Right lung (tissue), 5 donors: ENCODE data around the gene NOXA1. TPM values are rescaled to one million over a fixed set of nuclear protein-coding genes. Genes with fewer than 3 reads are reported as not detected.
"Not testable (repeated sequence)": the region's sequence is repeated elsewhere in the genome, so short reads cannot be mapped to it uniquely, and the experiment has no call there.

ENCODE experiments used
- DNase-seq, 2 donors: peaks; one replicate each; pipeline ENCODE4 v3.0.0-alpha.2; 2013
- polyA plus RNA-seq, 5 donors: library from polyadenylated mRNA; unstranded; fragments of 120-200 nt; gene quantifications; one replicate each; pipeline versions ENCODE4 v1.2.1 to v1.2.3, GENCODE V29; 2013; ENCODE audit warnings: inconsistent platforms in 1 of 5, low replicate concordance in 1 of 5; ENCODE audit not compliant: insufficient read length in 5 of 5, insufficient read depth in 1 of 5

NOXA1 gene
- polyA plus RNA-seq, 5 donors, result 3.9 to 8.4 (median 6.9) TPM

GRCh38 chr9:137462986-137463930 lies 40.1 kb downstream of the NOXA1 start:
- DNase-seq, result no peak

GRCh38 chr9:137463931-137464290 lies 40.7 kb downstream of the NOXA1 start:
- no peak for DNase-seq

DNA sequence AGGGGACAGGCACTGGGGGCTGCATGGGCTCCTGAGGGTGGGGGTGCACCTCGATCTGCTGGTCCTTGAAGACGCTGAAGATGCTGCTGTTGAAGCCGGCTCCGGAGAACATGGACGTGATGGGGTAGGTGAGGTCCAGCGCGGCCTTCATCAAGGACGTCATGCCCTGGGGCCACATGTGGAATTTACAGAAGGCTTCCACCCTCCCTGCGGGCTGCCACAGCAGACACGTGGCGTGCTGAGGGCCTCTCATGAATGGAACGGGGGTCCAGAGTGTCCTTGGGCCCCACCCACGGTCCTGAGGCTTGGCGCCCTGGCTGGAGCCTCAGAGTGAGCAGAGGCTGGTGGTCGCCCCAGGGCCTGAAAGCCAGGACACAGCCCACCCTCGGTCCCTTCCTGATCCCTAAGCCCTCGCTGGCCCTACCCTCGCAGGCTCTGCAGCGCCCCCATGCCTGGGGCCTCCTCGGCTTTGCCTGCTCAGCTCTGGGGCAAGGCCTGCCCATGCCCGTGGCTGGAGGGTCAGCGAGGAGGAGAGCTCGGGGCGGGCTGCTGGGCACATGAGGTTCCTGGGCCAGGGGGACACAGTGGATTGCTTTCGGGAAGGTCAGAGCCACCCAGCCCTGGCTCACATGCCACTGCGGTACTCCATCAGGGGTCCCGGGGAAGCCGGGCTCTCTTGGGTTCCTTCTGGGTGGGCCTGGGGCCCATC lies 41.3 kb downstream of the NOXA1 start:
- DNase-seq, result no peak

GRCh38 chr9:137465000-137465719 lies 42.0 kb downstream of the NOXA1 start:
- no peak for DNase-seq

GRCh38 chr9:137465720-137466388 lies 42.7 kb downstream of the NOXA1 start:
- no peak for DNase-seq

- DNase-seq, result not testable (repeated sequence)
Observed at GRCh38 chr9:137466389-137467085, 43.3 kb downstream of the NOXA1 start.

- DNase-seq, result no peak
Observed at GRCh38 chr9:137467161-137467581, 44.0 kb downstream of the NOXA1 start.

DNA sequence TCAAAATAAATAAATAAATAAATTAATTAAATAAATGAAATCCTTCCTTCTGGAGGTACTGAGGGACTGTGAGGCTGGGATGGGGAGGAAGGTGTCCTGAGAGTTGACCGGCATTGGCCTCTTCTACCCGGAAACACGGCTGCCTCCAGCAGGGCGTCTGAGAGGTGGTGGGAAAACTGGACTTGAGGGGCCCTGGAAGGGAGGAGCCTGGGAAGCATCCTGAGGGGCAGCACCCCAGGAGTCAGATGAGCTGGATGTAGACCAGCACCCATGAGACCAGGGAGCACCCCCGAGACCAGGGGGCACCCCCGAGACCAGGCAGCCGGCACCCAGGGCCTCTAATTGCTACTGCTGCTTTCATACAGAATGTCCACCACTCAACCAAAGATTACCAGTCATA lies 44.7 kb downstream of the NOXA1 start:
- no peak for DNase-seq

- DNase-seq, result no peak
Observed at GRCh38 chr9:137470785-137471184, 47.6 kb downstream of the NOXA1 start.

DNA sequence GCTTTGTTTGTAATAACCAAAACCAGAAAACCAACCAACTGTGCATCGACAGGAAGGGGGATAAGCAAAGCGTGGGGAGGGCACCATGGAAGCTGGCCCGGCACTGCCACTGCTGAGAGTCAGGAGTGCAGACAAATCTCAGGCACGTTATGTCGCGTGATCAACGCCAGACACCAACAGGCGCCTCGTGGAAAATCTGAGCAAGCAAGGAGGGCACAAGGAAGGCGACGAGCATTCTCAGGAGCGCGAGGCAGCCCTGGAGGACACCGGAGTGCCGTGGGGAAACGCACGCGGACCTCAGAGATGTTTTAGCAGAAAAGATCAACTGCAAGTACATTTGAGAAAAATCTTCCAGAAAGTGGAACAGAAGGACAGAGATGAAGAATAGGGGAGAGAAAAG lies 51.1 kb downstream of the NOXA1 start:
- DNase-seq, result no peak

- no peak for DNase-seq
Observed at GRCh38 chr9:137475666-137476065, 52.5 kb downstream of the NOXA1 start.

DNA sequence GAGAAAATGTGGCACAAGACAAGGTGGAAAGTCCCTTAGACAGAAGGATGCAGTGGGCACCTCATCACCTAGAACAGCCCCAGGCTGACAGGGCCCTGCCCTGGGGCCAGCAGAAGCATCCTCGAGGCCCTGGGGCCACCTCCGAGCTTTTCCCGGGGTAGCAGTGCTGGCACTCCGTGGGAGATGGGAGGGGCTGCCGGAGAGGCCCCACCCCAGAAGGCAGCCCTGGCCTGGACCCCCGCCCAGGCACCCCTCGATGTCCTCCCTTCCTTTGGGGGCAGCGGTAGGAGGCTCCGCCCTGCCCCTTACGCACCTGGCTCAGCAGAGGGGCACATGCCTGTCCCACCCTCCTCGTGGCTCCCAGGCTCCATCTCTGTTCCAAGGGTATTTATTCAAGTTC lies 53.7 kb downstream of the NOXA1 start:
- no peak for DNase-seq

DNA sequence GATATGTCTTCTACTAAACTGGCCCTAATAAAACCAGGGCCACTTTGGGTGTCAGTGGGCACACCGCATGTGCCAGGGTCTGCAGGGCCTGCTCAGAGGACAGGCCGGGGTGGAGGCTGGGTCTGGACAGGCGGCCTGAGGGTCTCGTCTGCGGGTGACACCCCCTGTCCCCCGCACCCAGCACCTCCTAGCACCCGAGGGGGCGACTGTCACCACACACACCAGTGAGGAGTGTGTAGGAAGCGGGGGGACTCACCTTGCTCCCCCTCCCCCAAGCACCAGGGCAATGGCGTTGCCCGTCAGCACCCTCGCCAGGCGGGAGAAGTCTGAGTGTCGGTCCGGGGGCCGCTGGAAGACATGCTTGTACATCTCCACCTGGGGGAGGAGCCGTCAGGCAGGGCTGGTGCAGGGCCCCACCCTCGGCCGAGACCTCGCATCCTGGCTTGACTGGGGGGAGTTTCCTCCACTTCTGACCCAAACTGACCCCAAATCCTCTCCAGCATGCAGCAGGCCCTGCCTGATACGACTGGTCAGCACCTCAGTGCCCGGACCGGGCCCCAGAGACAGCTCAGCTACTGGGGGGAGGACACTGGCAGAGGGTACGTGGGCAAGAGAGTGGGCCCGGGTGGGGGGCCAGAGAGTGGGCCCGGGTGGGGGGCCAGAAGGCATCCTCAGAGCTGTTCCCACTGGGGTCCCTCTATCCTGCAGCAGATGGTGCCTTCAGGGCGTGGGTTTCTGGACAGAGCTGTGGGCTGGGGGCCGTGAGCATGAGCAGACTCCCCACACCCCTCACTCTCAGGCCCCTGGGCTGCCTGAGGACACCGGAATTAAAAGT lies 54.8 kb downstream of the NOXA1 start:
- no peak for DNase-seq

GRCh38 chr9:137478613-137478961 lies 55.4 kb downstream of the NOXA1 start:
- DNase-seq, result no peak

DNA sequence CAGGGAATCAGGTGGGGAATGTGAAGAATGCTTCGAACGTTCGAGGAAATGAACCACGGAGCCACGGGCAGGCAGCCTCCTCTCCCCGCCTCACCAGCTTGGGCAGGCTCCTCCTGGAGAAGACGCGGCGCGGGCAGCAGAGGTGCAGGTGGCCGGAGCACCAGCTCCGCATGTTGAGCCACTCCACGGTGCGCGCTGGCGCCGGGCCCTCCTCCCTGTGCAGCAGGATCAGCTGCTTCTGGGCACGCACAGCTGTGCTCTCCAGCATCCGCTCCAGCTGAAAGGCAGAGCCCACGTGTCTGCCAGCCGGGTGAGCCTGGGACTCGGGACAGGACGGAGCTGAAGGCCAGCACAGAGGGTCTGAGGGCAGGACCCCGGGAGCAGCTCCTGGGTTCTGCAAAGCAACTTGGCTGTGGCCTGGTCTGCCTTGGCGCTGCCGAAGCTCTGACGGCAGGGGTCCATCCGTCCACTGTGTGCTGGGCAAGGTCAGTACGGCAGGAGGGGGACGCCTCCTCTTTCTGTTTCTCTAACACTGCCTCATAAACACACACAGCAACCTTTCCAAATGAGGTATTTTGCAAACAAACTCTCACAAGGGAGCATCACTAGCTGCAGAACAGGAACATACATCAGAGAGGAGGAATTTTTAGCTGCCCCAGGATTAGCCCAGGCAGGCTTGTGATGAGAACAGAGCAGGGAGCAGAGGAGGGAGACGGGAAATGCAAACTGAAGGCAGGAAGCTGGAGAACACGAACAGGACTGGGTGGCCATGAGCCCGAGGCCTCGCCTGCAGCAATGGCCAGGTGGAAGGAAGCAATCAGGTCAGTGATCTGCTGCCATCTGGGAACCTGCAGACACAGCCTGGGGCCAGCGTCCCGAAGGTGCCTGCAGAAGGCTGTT lies 56.0 kb downstream of the NOXA1 start:
- DNase-seq, result no peak

DNA sequence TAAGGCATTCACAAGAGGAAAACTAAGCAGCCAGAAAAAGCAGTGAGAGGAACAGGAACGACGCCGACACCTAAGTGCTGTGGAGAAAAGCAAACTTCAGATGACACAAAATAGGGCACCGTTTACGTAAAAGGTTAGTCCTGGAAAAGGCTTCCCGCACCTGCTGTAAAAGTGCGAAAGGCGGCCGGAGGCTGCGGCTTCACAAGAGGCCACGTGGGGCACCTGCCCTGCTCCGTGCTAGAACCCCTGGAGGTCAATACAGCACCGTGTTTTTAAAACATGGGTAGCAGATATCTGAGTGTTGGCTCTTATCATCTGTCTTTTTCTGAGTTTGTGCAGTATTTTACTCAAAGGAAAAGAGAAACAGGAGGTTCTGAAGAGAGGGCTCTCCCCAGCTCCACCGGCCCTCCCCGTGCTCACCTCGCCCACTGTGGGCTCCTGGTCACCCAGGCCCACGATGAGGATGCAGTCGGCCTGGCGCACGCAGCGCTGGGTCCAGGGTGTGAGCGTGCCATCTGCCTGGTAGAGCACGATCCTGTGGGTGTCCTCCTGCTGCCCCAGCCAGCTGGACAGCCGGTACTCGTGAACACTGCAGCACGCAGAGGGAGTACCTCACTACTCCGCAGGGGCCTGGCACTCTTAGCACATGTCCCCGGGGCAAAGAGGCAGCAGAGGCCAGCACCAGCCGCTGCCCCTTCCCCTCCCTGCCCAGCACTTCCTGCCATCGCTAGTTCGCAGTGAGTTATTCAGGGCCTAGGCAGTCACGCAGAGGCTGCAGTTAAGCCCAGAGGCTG lies 56.9 kb downstream of the NOXA1 start:
- no peak for DNase-seq

DNA sequence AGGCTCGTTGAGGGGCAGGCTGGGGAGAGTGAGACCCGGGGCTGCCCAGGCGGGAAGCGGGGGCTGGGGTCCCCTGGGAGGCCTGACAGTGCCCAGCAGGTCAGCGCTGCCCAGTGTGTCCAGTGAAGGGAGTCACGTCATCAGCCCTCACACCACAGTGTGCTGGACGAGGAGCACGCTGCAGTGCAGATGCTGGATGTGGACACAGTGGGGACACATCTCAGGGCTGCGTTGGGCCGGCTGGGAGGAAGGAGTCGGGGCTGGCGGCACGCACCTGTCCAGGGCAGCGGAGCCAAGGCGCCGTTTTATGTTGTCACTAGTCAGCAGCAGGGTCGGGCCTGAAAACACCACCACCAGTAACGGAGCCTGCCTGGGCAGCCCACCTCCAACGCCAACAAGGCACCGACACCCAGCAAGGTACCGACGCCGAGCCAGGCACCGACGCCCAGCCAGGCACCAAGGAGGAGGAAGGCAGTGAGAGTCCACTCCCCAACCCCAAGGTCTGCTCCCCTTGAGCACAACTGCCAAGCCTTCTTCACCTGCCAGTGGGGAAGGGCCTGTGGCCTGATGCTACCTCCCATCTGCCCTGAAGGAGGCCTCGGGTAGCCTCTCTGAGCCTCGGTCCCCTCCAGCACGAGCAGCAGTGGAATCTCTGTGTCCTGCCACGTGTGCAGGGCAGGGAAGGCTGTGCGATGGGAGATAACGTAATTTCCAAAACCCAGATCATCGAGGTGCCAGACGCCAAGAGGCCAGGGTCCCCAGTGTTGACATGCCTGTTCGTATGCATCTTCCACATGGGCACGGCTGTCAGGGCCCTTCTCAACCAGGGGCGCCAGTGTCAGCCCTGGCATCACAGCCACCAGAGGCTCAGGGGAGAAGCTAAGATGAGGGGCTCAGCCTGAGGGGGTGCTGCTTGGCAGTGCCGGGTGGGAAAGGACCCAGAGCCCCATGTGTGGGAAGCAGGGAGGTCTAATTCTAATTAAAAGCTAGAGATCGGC lies 57.8 kb downstream of the NOXA1 start:
- DNase-seq, result no peak
